ENCODE measurements around the gene ARHGAP24. TPM values are rescaled to one million over a fixed set of nuclear protein-coding genes. Genes with fewer than 3 reads are reported as not detected.

ARHGAP24 gene
- total and polyA plus RNA-seq, 2 experiments from 2014 or later: 0.21 to 0.36 TPM

DNA sequence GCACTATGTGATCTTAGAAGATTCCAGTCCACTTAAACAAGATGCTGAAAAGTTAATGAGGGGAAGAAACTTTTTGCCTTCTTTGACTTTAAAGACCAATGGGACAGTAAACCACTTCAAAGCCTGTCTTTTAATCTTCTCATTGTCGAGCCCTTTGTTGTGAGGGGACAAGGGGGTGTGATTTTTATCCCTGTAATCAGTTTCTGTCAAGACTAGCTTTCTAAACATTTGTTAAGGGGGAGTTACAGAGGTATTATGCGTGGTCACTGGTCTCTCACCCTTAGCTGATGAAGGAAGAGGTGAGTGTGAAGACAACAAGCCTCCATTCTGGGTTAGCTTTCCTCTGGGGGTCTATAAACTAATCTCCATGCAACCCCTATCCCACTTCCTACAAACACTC, 409.3 kb downstream of the ARHGAP24 start:
- H3K4me2 ChIP-seq: no peak overlapping the region
- no peaks in the 10 kb centered on the region for H3K36me3 ChIP-seq (ENCODE audit: insufficient read depth)
- peaks cover 10% of the 10 kb centered on the region for H3K4me1 Mint-ChIP-seq
- H3F3A ChIP-seq (replicated peaks; ENCODE audit: low read depth): no peaks in the 10 kb centered on the region
- no peaks in the 10 kb centered on the region for H3K27me3 Mint-ChIP-seq (ENCODE audit: insufficient read depth, low read depth, poor library complexity)
- H3K27ac Mint-ChIP-seq: no peak overlapping the region
- no peak overlapping the region for H2AFZ ChIP-seq
- no peak for ATAC-seq
- H4K20me1 ChIP-seq (replicated peaks; ENCODE audit: insufficient read depth): no peaks in the 10 kb centered on the region
- H3K9me3 Mint-ChIP-seq: no peaks in the 10 kb centered on the region
- H3K9me2 ChIP-seq (ENCODE audit: insufficient read depth): no peaks in the 10 kb centered on the region
- no peak for DNase-seq (ENCODE audit: low spot score)
- TF ChIP-seq CTCF (conservative IDR thresholded peaks at IDR 0.05; ENCODE audit: low read depth in 2 of 2) (no peak), ZNF462 (CRISPR knock-in tag; IDR thresholded peaks at IDR 0.05) (no peak), NANOG (IDR thresholded peaks at IDR 0.05; ENCODE audit: borderline replicate concordance) (no peak), STAT1 (IDR thresholded peaks at IDR 0.05; ENCODE audit: unreplicated experiment) (no peak), EZH2phosphoT487 (IDR thresholded peaks at IDR 0.05; ENCODE audit: unreplicated experiment) (no peak), ETS1 (IDR thresholded peaks at IDR 0.05) (no peak), ZNF331 (CRISPR knock-in tag; IDR thresholded peaks at IDR 0.05; ENCODE audit: low read depth) (no peak), CREB1 (CRISPR knock-in tag; IDR thresholded peaks at IDR 0.05; ENCODE audit: low read depth) (no peak), POLR2AphosphoS5 (IDR thresholded peaks at IDR 0.05; ENCODE audit: low read depth) (no peak), JUNB (IDR thresholded peaks at IDR 0.05; ENCODE audit: unreplicated experiment) (no peak), EZH2 (IDR thresholded peaks at IDR 0.05; ENCODE audit: low read depth, unreplicated experiment) (no peak), ZNF114 (CRISPR knock-in tag; IDR thresholded peaks at IDR 0.05) (no peak)
- TF ChIP-seq, protein P1, sequence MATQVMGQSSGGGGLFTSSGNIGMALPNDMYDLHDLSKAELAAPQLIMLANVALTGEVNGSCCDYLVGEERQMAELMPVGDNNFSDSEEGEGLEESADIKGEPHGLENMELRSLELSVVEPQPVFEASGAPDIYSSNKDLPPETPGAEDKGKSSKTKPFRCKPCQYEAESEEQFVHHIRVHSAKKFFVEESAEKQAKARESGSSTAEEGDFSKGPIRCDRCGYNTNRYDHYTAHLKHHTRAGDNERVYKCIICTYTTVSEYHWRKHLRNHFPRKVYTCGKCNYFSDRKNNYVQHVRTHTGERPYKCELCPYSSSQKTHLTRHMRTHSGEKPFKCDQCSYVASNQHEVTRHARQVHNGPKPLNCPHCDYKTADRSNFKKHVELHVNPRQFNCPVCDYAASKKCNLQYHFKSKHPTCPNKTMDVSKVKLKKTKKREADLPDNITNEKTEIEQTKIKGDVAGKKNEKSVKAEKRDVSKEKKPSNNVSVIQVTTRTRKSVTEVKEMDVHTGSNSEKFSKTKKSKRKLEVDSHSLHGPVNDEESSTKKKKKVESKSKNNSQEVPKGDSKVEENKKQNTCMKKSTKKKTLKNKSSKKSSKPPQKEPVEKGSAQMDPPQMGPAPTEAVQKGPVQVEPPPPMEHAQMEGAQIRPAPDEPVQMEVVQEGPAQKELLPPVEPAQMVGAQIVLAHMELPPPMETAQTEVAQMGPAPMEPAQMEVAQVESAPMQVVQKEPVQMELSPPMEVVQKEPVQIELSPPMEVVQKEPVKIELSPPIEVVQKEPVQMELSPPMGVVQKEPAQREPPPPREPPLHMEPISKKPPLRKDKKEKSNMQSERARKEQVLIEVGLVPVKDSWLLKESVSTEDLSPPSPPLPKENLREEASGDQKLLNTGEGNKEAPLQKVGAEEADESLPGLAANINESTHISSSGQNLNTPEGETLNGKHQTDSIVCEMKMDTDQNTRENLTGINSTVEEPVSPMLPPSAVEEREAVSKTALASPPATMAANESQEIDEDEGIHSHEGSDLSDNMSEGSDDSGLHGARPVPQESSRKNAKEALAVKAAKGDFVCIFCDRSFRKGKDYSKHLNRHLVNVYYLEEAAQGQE (IDR thresholded peaks at IDR 0.05; ENCODE audit: unreplicated experiment): no peak
- H3K4me3 Mint-ChIP-seq: no peak overlapping the region
- H3K36me3 Mint-ChIP-seq (ENCODE audit: low read depth): no peaks in the 10 kb centered on the region
- no peak overlapping the region for H3K4me3 ChIP-seq
- H3K79me2 ChIP-seq (replicated peaks; ENCODE audit: insufficient read depth): no peaks in the 10 kb centered on the region
- no peak overlapping the region for H3K27ac ChIP-seq (ENCODE audit: low read depth)
- H3K4me1 ChIP-seq (ENCODE audit: insufficient read depth): no peaks in the 10 kb centered on the region
- no peaks in the 10 kb centered on the region for H3K27me3 ChIP-seq (ENCODE audit: insufficient read depth)
